Psoas muscle (tissue), 8 donors: ENCODE measurements around the gene RPS6KA3. TPM values are rescaled to one million over a fixed set of nuclear protein-coding genes. Genes with fewer than 3 reads are reported as not detected.

Source experiments
- ATAC-seq, 4 donors: fragments of 200-7000 bp; cut with Tn5 transposase; one replicate each; pipeline ENCODE4 v1.9.1; 2020; ENCODE audit warnings: moderate library complexity in 3 of 4, mild to moderate bottlenecking in 2 of 4
- DNase-seq, 2 donors: peaks; one replicate each; pipeline ENCODE4 v3.0.0-alpha.2; 2020
- H3K27ac ChIP-seq: fragments of 200-600 bp; one replicate; pipeline ENCODE4 v1.8.0; 2022
- H3K27me3 ChIP-seq, 3 donors: fragments of 200-600 bp in 1 of 3; one replicate each; pipeline versions ENCODE4 v1.6.1 to v1.8.0; 2013 to 2022; ENCODE audit warnings: low read length in 2 of 3, mild to moderate bottlenecking in 2 of 3, moderate library complexity in 1 of 3; ENCODE audit not compliant: insufficient read depth in 3 of 3
- H3K36me3 ChIP-seq, 2 donors: fragments of 200-600 bp in 1 of 2; one replicate each; pipeline versions ENCODE4 v1.6.1 to v1.8.0; 2013 to 2022; ENCODE audit warnings: low read depth in 1 of 2, mild to moderate bottlenecking in 1 of 2, moderate library complexity in 1 of 2; ENCODE audit not compliant: insufficient read depth in 1 of 2
- H3K4me1 ChIP-seq: fragments of 200-600 bp; one replicate; pipeline ENCODE4 v1.8.0; 2022
- H3K4me3 ChIP-seq: fragments of 200-600 bp; one replicate; pipeline ENCODE4 v1.8.0; 2022; ENCODE audit warnings: mild to moderate bottlenecking
- H3K9me3 ChIP-seq: fragments of 200-600 bp; one replicate; pipeline ENCODE4 v1.8.0; 2022
- WGBS, 3 donors: extraction: QIAGEN DNeasy Blood & Tissue Kit; methylation state at CpG; one replicate each; pipeline versions ENCODE4 v1.1.6 to v1.1.7; 2013; 5-methylcytosine and 5-hydroxymethylcytosine counted together
- intact Hi-C, 2 donors: fragments of 100-400 bp; cut with DNase I; formaldehyde crosslinking; loops; one replicate each; pipeline versions ENCODE4 v1.11.0 to v1.14.2; 2022
- polyA plus RNA-seq, 3 donors: library from polyadenylated mRNA; stranded (reverse); fragments of 200-250 nt; gene quantifications; one replicate each; pipeline ENCODE4 v1.2.3, GENCODE V29; 2013
- total RNA-seq, 4 donors: library from RNA; stranded (reverse); fragmentation: NEBNext Ultra II Directional in 2 of 4; extraction: Animal tissue kit (Norgen Biotek cat#: 25700) in 2 of 4; gene quantifications; one replicate each; pipeline versions ENCODE4 v1.2.1 to v1.2.4, GENCODE V29; 2021 to 2023
- TF ChIP-seq, protein P1 (sequence below): fragments of 200-600 bp; IDR thresholded peaks from one replicate; pipeline ENCODE4 v1.8.0; 2022; ENCODE audit warnings: antibody characterized with exemption
- donor health status: healthy with polysubstance abuse.
- donor health status: DM: no; HTN: no; CAD: no; lungs with moderate emphysema.
- donor health status: Bipolar disorder and iron deficiency.
- donor health status: healthy.
- donor health status: DM: yes; HTN: yes; CAD: no.
- donor health status: DM: no; HTN: no; CAD: no.
- donor health status: DM: no; HTN: no; CAD: no.
- donor health status: DM: yes; HTN: yes; CAD: no.

Gene RPS6KA3
- total and polyA plus RNA-seq, 7 donors: 35.4 to 91.9 (median 66.2) TPM

DNA sequence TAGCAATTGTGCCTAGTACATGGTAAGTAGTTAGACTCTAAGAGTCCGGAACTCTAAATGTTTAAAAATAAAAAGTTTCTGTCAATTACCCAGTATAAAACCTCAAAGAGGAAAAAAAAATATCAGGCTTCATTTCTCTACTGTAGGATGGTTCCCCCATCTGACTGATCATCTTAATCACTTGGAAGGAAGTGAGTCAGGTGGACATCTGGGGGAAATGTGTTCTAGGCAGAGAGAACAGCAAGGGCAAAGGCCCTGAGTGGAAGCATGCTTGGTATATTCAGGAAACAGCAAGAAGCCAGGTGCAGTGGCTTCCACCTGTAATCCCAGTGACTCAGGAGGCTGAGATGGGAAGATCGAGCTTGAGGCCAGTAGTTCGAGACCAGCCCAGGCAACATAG lies 122.2 kb downstream of the RPS6KA3 start:
- H3K27me3 ChIP-seq: peaks cover 0 to 11% (median 0%) of the 10 kb centered on the region in 3 donors
- ATAC-seq (no peak), DNase-seq (no peak)
- H3K4me3 ChIP-seq: no peak overlapping the region
- H3K36me3 ChIP-seq: peaks cover 0 to 7% of the 10 kb centered on the region in 2 donors
- peaks cover 12% of the 10 kb centered on the region for H3K4me1 ChIP-seq
- intact Hi-C loops: no loop called here
- 83 to 88% (median 85%) methylated on average over 3 of the region's 3 CpGs for WGBS, 3 donors
- H3K9me3 ChIP-seq: no peaks in the 10 kb centered on the region
- TF ChIP-seq, protein P1, sequence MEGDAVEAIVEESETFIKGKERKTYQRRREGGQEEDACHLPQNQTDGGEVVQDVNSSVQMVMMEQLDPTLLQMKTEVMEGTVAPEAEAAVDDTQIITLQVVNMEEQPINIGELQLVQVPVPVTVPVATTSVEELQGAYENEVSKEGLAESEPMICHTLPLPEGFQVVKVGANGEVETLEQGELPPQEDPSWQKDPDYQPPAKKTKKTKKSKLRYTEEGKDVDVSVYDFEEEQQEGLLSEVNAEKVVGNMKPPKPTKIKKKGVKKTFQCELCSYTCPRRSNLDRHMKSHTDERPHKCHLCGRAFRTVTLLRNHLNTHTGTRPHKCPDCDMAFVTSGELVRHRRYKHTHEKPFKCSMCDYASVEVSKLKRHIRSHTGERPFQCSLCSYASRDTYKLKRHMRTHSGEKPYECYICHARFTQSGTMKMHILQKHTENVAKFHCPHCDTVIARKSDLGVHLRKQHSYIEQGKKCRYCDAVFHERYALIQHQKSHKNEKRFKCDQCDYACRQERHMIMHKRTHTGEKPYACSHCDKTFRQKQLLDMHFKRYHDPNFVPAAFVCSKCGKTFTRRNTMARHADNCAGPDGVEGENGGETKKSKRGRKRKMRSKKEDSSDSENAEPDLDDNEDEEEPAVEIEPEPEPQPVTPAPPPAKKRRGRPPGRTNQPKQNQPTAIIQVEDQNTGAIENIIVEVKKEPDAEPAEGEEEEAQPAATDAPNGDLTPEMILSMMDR: no peak
- no peak overlapping the region for H3K27ac ChIP-seq

DNA sequence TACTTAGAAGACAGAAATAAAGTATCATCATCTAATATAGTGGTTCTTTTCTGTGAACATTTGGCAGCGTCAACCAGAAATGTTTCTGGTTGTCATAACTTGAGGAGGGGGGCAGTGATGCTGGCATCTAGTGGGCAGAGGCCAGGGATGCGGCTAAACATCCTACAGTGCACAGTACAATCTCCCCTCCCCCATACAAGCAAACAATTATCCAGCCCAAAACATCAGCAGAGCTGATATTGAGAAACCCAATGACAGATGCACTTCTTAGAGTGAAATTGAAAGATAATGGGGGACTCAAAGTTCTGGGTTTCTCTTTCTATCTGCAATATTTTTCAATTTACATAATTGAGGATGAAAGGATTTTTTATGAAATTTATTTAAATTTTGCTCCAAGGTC lies 123.1 kb downstream of the RPS6KA3 start:
- ATAC-seq: no peak

DNA sequence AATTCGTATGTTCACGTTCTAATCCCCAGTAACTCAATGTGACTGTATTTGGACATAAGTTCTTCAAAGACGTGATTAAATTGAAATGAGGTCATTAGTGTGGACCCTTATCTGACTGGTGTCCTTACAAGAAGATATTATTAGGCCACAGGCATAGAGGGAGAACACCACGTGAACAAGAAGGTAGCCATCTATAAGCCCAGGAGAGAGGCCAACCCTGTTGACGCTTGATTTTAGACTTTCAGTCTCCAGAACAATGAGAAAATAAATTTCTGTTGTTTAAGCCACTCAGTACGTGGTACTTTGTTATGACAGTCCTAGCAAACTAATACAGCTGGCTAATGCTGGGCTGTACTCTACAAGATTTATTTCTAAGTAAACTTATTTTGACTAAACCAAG lies 123.6 kb downstream of the RPS6KA3 start:
- no peak overlapping the region for H3K4me3 ChIP-seq
- TF ChIP-seq, protein P1: no peak
- no peak for ATAC-seq
- peaks cover 0 to 3% (median 0%) of the 10 kb centered on the region in 3 donors for H3K27me3 ChIP-seq
- H3K27ac ChIP-seq: peak overlapping the region; percentile 93
- no peaks in the 10 kb centered on the region for H3K9me3 ChIP-seq
- WGBS, 3 donors: 54 to 67% (median 65%) methylated on average over 6 of the region's 6 CpGs
- DNase-seq: no peak
- intact Hi-C loops: no loop called here
- peaks cover 0 to 21% of the 10 kb centered on the region in 2 donors for H3K36me3 ChIP-seq
- H3K4me1 ChIP-seq: peaks cover 19% of the 10 kb centered on the region

More for the DNA sequence above, 123.1 kb downstream of the RPS6KA3 start:
- Histone ChIP-seq H3K9me3 (no peaks in the 10 kb centered on the region), H3K4me3 (no peak overlapping the region), H3K27me3 (peaks cover 0 to 8% (median 0%) of the 10 kb centered on the region in 3 donors), H3K4me1 (peaks cover 19% of the 10 kb centered on the region), H3K27ac (no peak overlapping the region), H3K36me3 (peaks cover 0 to 16% of the 10 kb centered on the region in 2 donors)
- DNase-seq: no peak
- intact Hi-C loops: no loop called here
- TF ChIP-seq, protein P1: no peak
- WGBS, 3 donors: 64 to 74% (median 69%) methylated on average over 2 of the region's 2 CpGs

DNA sequence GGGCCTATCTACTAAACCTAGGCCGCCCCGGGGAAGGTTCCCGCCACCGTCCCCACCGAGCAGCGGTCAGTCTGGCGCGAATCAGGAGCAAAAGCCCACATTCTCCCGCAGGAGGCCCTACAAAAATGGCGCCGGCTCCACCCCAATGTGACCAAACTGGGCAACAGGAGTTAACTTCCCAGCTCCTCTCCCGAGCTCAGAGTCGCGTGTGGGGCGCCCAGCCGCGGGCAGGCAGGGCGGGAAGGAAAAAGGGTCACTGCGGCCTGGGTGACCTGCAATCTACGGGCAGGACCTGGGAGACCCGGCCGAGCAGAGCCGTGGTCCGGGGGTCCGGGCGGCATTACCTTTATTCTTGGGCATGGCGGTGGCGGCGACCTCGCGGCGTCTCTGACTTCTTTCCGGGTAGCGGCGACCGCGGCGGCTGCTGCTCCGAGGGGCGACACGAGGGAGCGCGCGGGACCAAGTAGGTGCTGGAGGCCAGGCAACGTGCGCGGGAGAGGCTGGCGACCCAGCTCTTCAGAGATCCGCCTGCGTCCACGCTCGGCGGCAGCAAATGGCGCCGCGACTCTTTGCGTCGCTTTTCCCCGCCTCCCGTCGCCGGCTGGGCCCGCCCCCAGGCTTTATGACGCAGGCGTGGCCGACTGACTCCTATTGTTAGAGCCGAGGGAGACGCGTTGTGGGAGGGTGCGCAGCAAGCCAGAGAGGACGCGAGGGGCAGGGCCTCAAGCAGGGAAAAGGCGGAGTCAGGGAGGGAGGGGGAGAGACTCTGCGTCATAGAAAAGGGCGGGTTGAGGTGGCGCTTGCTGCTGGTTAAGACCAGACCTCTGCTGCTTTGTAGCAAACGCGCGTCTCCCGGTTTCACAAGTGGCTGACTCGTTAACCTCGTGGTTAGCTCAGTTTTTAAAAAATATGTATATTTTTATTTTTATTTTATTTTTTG lies 125.2 kb downstream of the RPS6KA3 start, which contains the start of gene EIF1AX:
TSS of gene EIF1AX (minus strand) at position 558 of the 940 bp plus-strand sequence. CDS start at position 360, 198 bp downstream.
- peak within 1 kb of the TSS; percentile 93 for H3K27ac ChIP-seq
- no peaks in the 10 kb centered on the region for H3K27me3 ChIP-seq
- TF ChIP-seq, protein P1: no peak
- peaks cover 3 to 37% of the 10 kb centered on the region in 2 donors for H3K36me3 ChIP-seq
- peaks cover 19% of the 10 kb centered on the region for H3K4me1 ChIP-seq
- peak within 1 kb of the TSS; percentile 82 for H3K4me3 ChIP-seq
- no peaks in the 10 kb centered on the region for H3K9me3 ChIP-seq
- DNase-seq (peak; percentile 98 to 99), ATAC-seq (peak; percentile 97 to 100 (median 99))
- WGBS, 3 donors: 0 to 4% (median 1%) methylated on average over 33 to 74 of the region's 82 CpGs
- intact Hi-C loops: no loop called here
